Activated CD8-positive, alpha-beta memory T cell treated with anti-CD3 and anti-CD28 coated beads, Interleukin-2, amount 50 U/mL, for 24 hours (primary cell): ENCODE measurements around the gene BZW1.

ENCODE experiments used
- DNase-seq: peaks from one replicate; pipeline ENCODE4 v3.0.0-alpha.2; 2020; ENCODE audit errors: extremely low read depth

The BZW1 gene

DNA sequence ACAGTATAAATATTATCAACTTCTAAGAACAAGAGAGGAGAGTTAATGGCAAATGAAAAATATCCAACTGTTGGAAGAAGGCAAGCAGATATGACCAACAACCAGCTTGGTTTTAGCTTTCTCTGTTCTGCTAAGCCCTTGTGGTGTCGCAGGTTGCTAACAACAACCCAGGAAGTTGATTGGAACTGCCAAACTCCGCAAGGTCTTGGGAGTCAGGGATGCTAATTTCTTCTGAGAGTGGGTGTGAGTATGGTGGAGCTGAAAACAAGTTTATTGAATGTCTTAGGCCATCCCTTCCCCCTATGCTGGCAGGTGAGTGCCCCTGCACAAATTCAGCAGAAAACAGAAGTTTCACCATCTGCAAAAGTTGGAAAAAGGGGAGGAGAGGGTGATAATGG is 17.5 kb downstream of the BZW1 start:
- no peak for DNase-seq

DNA sequence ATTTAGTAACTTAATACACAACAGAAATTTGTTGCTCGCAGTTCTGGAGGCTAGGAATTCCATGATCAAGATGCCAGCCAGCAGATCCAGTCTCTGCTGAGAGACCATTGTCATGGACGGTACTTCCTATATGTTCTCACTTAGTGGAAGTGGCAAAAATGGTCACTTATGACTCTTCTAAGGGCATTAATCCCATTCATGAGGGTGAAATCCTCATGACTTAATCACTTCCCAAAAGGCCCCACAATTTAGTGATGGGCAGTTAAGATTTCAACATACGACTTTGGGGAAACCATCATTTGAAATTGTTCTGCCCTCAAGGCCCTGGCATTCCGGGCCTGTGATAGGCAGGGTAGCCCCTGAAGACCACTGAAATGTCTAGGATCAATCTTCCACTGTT is 23.0 kb downstream of the BZW1 start:
- no peak for DNase-seq

DNA sequence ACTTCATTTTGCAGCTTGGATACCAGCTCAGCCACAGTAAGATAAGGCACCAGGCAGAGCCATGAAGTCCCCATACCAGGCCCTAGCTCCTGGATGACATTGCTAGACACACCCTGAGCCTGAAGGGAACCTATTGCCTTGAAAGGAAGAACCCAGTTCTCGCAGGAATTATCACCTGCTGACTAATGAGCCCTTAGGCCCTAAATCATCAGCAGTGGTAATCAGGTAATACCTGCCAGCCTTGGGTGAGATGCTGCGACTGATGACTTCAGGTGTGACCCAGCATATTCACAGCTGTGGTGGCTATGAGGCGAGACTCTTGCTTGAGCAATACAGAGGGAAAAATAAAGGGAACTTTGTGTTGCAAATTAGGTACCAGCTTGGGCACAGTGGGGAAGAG is 27.8 kb downstream of the BZW1 start:
- no peak for DNase-seq

DNA sequence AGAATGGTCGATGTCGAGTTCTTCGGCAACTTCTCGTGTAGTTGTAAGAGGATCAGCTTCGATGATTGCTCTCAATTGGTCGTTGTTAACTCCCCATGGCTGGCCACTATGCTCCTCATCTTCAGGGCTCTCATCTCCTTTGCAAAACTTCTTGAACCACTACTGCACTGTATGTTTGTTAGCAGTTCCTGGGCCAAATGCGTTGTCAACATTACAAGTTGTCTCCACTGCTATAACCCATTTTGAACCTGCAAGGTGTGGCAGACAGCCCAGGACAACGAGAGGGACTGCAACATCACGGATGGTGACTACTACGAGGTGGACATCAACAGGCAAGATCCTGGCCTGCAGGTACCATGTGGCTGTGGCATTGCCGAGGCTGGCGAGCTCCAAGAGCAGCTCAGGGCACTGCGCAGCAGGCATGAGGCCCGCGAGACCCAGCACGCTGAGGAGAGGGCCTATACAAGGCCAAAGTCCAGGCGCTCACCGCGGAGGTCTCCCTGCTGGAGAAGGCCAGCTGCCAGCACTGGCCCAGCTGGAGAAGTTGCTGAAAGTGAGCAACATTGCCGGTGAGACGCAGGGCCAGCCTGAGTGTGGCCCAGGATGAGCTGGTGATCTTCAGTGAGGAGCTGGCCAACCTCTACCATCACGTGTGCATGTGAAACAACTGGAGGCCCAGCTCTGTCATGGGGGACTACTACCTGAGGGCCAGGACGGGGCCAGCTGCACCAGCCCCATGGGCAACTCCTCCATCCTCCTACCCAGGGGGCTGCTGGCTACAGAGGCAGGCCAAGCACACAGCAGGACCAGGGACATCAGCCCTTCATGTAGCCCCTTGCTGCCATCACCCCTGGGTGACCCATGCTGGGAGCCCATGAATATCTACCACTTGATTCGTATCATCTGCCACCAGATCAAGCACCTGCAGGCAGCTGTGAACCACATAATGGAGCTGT is 32.6 kb downstream of the BZW1 start:
- no peak for DNase-seq

DNA sequence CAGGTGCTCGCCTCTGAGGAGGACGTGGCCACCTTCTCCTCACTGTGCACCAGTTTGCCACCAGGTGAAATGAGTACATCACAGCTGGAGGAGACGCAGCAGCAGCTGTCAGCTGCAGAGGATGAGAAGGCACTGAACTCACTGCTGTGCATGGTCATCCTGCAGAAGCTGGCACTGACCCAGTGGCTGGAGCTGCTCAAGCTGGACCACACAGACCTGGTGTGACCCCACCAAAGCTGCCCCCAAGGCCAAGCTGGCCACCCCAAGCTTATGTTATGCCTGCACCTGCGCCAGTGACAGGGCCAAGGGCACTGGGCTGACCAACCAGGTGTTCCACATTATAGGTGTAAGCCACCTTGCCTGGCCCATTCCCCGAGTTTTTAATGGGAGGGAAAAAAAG is 33.5 kb downstream of the BZW1 start:
- no peak for DNase-seq

DNA sequence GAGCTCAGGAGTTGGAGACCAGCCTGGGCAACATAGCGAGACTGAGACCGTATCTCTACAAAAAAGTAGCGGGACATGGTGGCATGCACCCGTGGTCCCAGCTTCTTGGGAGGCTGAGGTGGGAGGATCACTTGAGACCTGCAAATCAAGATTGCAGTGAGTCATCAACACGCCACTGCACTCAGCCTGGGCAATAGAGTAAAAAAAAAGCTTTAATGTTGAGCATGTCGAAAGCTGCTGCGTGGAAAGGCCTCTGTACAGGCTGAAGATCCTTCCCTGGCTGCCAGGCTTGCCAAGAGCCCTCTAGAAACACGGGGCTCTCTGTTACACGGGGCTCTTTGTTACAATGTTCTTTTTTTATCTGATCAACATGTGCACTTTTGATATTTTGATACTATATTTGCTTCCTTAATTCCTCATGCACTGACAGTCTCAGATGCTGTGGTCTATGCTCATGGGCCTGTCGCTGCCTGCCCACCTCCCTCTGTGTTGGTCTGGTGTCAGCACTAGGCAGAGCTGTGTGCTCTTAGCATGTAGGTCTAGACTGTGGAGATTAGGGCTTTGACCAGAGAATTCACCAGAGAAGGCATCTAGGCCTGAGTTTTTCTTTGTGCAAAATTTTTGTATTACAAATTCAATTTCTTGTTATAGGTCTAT is 34.1 kb downstream of the BZW1 start:
- no peak for DNase-seq

DNA sequence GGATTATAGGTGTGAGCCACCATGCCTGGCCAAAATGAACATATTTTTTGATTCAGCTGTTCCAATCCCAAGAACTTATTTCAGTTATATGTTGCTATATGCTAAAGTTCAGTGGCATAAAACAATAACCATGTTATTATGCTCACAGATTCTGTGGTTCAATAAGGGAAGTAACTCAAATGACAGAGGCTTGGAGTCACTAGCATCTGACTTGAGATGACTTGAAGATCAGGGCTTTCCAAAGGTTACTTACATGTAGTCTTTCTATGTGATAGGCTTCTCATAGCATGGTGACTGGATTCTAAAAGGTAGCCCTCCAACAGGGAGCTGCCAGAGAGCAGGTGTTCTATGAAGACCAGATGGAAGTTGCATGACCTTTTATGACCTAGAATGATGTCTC is 35.6 kb downstream of the BZW1 start:
- no peak for DNase-seq

DNA sequence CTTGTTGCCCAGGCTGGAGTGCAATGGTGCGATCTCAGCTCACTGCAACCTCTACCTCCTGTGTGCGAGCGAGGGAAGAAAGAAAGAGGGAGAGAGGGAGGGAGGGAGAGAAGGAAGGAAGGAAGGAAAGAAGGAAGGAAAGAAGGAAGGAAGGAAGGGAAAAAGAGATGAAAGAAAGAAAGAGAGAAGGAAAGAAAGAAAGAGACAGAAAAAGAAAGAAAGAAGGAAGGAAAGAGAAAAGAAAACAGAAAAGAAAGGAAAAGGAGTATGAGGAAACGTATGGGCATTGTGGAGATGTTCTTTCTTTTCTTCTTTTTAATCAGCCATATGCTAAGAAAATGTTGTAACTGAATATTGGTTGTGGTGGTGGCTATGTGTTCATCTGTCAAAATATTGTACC is 36.2 kb downstream of the BZW1 start:
- no peak for DNase-seq

DNA sequence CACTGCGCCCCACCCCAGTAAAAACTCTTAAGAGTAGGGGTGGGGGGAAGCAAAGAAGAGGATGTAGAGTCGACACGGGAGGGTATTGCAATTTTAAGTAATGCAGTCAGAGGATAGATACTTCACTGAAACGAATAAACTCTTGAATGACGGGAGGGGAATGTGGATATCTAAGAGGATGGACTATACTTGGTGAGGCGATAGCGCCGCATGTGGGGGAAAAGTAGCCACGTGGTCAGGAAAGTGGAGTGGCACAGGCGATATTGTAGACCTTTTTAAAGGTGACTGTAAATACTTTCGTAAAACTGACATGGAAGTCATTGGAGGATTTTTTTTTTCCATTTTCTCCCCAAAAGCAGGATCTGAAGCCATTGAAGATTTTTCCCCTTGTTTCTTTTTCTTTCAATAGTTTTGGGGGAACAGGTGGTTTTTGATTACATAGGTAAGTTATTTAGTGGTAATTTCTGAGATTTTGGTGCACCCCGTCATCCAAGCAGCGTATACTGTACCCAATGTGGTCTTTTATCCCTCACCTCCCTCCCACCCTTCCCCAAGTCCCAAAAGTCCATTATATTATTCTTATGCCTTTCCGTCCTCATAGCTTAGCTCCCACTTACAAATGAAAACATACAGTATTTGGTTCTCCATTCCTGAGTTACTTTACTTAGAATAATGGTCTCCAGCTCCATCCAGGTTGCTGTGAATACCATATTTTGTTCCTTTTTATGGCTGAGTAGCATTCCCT is 39.0 kb downstream of the BZW1 start:
- no peak for DNase-seq

DNA sequence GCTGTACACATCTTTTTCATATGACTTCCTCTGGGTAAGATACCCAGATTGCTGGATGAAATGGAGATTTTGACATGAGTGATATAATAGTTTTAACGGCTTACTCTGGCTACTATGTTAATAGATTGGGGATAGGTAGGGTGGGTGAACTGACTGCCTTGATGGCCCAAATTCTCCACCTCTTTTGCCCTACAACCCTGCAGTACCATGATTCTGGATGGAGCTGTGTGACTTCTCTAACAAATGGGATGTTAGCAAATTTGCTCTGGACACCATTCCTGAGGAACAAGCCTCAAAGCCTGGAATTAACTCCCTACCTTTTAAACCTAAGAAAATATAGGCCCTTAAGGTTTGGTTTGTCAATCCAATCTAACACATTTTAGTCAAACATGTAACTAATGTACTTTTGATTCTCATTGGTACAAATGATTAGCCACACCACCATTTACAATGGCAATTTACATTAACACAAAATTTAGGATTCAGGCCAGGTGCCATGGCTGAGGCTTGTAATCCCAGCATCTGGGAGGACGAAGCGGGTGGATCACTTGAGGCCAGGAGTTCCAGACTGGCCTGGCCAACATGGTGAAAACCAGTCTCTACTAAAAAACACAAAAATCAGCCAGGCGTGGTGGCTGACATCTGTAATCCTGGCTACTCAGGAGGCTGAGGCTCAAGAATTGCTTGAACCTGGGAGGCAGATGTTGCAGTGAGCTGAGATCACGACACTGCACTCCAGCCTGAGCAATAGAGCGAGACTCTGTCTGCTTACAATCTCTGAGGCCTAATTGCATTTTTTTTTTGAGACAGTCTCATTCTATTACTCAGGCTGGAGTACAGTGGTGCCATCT is 39.9 kb downstream of the BZW1 start:
- DNase-seq: no peak

DNA sequence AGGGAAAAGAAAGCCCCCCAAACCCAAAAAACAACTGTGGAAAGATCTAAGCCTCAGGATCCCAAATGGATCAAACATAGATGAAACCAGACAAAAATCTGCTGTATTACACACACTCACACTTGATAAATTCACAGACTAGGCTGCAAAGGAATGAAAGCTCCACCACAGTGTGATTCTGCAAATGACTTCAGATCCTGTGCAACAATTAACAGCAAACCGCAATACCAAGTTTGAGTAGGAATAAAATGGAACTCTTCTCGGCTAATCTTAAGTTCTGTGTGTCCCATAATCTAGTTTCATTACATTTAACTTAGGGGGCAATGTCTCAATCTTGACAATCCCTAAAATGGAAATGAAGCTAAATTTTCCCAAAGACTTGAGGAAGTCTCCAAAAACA is 40.9 kb downstream of the BZW1 start:
- DNase-seq: no peak

DNA sequence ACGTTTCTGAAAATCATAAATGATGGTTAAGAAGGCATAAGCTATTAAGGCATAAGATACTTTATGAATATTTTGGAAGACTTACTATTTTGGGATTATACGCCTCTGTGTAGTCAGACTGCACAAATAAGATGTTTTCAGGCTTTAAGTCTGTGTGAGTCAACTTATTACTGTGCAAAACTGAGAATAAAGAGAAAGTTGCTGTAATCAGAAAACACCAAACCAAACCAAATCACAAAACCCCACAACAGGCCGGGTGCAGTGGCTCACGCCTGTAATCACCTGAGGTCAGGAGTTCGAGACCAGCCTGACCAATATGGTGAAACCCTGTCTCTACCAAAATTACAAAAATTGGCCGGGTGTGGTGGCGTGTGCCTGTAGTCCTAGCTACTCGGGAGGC is 45.1 kb downstream of the BZW1 start:
- no peak for DNase-seq

DNA sequence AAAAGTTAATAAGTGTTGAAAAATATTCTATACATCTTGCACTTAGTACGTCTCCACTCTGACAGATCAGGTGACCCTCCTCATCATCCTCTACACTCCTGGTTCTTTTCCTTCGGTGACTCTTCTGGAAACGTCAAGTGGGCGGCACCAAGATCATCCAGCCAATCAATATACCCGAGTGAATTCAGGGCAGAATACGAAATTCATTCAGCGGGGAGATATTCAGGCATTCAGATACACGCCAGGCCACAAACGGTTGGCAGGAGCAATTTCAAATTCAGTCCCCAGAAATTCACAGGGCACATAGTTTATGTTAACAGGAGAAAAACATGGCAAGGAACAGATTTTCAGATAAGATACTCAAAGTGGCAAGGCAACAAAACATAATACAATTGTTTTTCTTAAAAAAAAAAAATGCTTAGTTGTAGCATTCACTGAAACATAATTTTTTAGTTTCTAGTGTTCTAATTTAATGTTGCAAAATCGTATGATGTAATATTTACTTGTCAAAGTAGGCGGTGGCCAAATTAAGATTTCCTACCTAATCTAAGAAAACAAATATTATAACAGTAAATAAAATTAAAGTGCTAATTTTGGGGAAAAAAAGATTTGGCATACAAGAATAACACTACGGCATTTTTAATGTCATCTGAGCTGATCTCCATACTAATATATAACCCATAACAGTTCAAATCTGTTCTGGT is 48.5 kb downstream of the BZW1 start:
- DNase-seq: no peak

DNA sequence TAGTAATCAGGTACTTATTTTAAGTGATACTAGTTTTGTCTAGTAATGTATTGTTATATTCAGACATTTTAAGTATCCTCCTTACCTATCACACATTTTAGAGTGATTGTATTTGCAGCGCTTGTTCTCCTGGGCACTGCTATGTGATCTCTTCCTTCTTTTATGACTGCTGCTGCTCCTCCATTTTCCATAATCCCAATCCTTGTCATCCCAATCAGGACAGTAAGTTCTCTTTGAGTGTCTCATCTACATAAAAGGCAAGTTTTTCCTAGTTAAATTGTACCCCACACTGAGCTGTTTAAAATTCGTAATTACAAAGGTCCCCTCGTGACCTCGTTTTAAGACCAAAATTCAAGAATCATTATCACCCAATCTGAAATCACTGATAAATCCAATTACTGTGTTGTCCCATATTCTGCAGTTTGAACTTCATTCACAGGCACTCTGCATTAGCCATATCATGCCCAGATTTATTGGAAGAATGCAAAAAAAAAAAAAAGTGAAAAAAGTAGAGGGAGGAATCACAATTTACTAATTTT is 50.0 kb downstream of the BZW1 start:
- no peak for DNase-seq

DNA sequence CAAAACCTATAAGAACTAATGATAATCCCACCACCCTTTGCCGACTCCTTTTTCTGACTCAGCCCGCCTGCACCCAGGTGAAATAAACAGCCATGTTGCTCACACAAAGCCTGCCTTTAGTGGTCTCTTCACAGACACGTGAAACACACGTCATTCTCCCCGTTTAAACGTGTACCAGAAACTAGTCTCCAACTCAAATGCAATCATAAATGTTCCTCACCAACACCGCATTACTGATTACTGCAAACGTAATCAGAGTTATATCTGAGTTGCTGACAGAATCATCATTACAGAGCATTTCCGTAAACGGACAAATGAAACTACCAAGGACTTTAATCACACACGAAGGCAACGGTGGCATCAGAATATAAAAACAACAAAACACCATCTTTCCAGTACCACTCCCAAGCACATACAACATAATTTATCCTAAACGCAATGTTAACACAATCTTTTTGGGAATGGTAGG is 50.9 kb downstream of the BZW1 start:
- DNase-seq: peak; percentile 51

DNA sequence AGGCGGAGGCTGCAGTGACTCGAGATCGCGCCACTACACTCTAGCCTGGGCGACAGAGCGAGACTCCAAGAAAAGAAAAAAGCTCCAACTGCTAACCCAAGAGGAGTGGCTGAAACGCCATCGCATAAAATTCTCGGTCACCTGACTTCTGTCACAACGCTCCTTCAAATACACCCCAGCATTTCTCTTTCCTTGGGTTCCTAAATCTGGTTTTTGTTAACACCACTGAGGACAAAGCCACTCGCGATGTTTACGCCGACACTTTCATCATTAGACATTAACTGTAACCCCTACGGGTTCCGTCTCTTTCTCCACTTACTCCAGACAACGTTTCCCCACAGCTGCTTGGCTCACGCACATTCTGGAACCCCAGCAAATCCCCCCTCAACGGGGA is 52.1 kb downstream of the BZW1 start:
- no peak for DNase-seq

DNA sequence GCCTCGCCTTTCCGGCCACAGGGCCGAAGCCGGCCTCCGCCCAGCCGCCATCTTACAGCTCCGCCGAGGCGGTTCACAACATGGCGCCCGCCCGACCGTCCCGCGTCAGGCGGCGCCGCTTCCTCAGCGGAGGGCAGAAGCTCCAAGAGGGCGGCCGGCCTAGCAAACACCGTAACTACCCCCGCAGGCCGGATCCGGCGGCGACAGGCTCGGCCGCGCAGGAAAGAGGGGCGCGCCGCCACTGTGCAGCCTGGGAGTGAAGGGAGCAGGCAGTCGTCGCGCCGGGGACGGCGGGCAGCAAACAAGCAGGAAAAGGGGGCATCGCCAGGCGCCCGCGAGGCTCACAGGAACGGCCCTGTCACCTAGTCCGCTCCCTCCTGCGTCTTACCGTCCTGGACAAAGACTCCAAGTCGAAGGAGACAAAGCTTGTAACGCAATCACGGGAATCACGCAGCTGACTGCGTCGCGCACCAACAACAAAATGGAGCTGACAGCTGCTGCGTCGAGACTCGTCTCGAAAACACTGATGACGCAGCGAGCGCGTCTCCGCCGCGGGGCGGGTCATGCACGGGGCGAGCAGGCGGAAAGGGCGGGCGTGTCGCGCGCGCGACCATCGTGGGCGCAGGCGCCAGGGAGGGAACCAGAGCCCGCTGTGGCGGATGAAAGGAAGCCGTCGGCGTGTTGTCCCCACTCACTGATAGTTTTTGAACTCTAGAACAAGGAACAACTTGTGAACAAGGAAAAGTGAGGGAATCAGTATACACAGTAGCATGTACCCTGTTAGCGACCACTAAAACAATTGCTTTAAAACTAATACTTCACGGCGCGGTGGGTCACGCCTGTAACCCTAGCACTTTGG is 52.7 kb downstream of the BZW1 start, which contains the start of gene CLK1:
Gene CLK1 (minus strand): TSS at position 483 of the 859 bp plus-strand sequence. CDS start 2,796 bp downstream, outside the sequence.
- peak; percentile 92 for DNase-seq

DNA sequence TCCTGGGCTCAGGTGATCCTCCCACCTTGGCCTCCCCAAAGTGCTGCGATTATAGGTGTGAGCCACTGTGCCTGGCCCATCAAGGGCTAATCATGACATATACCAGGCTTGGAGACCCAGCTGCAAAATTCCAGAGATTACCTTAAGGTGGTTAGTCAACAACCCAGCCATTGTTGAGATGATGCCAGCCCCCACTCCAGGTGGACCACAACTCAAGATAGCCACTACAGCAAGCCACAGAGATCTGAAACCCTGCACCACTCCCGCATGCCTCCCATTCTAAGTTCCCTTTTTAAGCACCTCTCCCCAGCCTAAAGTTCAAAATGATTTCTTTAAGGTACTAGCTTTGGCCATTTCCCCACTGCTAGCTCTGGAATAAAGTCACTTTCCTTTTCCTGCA is 57.3 kb downstream of the BZW1 start:
- DNase-seq: no peak

DNA sequence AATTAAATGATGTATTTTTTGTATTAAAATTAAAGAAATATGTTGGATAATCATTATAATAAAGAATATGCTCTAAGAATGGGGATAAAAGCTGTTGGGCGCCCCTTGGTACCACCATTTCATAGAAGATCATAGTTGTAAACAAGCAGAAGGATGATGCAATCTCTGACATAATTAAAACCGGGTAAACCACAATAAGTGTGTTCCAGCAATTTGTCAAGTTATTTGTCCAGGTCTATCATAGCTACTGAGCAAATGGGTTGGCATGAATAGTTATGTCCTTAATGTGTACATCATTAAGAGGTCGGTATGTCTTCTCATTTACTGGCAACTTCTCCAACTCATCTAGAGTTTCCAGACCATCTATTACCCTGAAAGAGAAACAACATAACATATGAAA is 59.4 kb downstream of the BZW1 start:
- DNase-seq: no peak

DNA sequence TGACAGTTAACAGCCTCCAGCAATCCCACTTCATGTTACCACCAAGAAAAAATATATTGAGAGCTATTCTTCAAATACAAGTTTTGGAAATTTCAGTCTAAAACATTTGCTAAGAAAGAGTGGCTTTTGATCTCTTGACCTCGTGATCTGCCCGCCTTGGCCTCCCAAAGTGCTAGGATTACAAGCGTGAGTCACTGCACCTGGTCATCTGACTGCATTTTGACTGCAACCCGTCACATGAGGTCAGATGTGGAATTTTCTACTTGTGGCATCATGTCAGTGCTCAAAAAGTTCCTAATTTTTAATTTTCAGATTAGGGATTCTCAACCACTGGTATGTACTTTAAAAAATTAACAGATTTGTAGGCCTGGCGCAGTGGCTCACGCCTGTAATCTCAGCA is 61.9 kb downstream of the BZW1 start:
- no peak for DNase-seq
